Measurements from ENCODE around the gene TARP.

TARP gene

GRCh38 chr7:38321050-38321449 is 47.6 kb upstream of the TARP start:
- Histone ChIP-seq H3K4me1 (ENCODE audit: control insufficient read depth, insufficient read depth, low read length) (peaks cover 7% of the 10 kb centered on the region; the same call in 1 of the 2 replicates), H3K27ac (ENCODE audit: insufficient read depth, low read length) (no peak overlapping the region; the same call in 1 of the 2 replicates), H3K27me3 (ENCODE audit: control insufficient read depth, insufficient read depth, low read length) (peaks cover 3% of the 10 kb centered on the region), H3K79me1 (ENCODE audit: low read depth in 1 of 2, low read length in 2 of 2) (no peaks in the 10 kb centered on the region), H4K5ac (ENCODE audit: low read depth, low read length) (no peak overlapping the region), H4K91ac (ENCODE audit: insufficient read depth, low read depth, low read length) (0 out of 2 replicates have a peak overlapping the region, but pooled peaks have one; percentile 3), H3K4me2 (ENCODE audit: low read depth, low read length) (peak overlapping the region; percentile 34), H2BK120ac (ENCODE audit: low read depth, low read length) (peak overlapping the region; percentile 16), H3K4ac (ENCODE audit: low read depth, low read length) (peak overlapping the region; percentile 55), H4K20me1 (ENCODE audit: insufficient read depth, low read length) (no peaks in the 10 kb centered on the region), H3K4me3 (ENCODE audit: insufficient read depth, low read depth, low read length) (no peak overlapping the region), H3K14ac (replicated peaks; ENCODE audit: low read depth, low read length) (no peak overlapping the region), H2BK20ac (ENCODE audit: low read depth, low read length) (peak overlapping the region; percentile 31; the same call in 1 of the 2 replicates), H2AK9ac (replicated peaks; ENCODE audit: low read depth, low read length, poor library complexity) (no peak overlapping the region), H2BK15ac (ENCODE audit: low read depth, low read length) (no peak overlapping the region), H3K56ac (ENCODE audit: extremely low read depth, insufficient read depth, low read length) (no peak overlapping the region), H4K8ac (ENCODE audit: low read depth in 2 of 2, low read length in 2 of 2) (peak overlapping the region in 1 of 2 experiments; percentile 59; a peak in 1 of 4 replicates), H3K36me3 (ENCODE audit: control insufficient read depth, insufficient read depth, low read length) (no peaks in the 10 kb centered on the region), H2BK5ac (ENCODE audit: low read depth, low read length, poor library complexity, severe bottlenecking) (no peak overlapping the region), H2AFZ (replicated peaks; ENCODE audit: low read length, poor library complexity) (peak overlapping the region; percentile 66), H3K18ac (ENCODE audit: low read depth, low read length) (no peak overlapping the region), H3K23ac (ENCODE audit: low read depth, low read length) (peak overlapping the region; percentile 22; the same call in 1 of the 2 replicates), H3K9me1 (ENCODE audit: insufficient read depth, low read length) (peaks cover 15% of the 10 kb centered on the region; the same call in 1 of the 2 replicates), H2AK5ac (ENCODE audit: low read depth, low read length) (no peak overlapping the region), H3K9me3 (ENCODE audit: control insufficient read depth, insufficient read depth, low read length) (no peaks in the 10 kb centered on the region), H3K9ac (ENCODE audit: low read depth, low read length) (no peak overlapping the region)
- dilution Hi-C loops (cut with HindIII; ENCODE audit: low sequenced_read_pairs, unreplicated experiment) (no loop called here), intact Hi-C loops (cut with micrococcal nuclease) (no loop called here), in situ Hi-C loops (cut with MboI; ENCODE audit: low sequenced_read_pairs) (no loop called here)
- ATAC-seq (ENCODE audit: low read depth) (no peak), DNase-seq (no peak)
- BruUV-seq (replicated peaks), result no TSS peak
- CTCF ChIA-PET, result interaction anchor here (1.1 to 1.4 kb wide), 4 partner anchors 15 to 106 kb away, joined by 3 to 12 read pairs (median 6); no protein-coding TSS in a partner anchor
- TF ChIP-seq RAD21 (IDR thresholded peaks at IDR 0.05; ENCODE audit: low read length) (no peak), RCOR1 (IDR thresholded peaks at IDR 0.05; ENCODE audit: insufficient replicate concordance, low read length) (no peak), RFX5 (IDR thresholded peaks at IDR 0.05; ENCODE audit: low read depth, low read length) (no peak)
- POLR2A ChIA-PET (ENCODE audit: unreplicated experiment), result no interaction called here
